HepG2 (cell line): ENCODE results near the gene GPR4. TPM values are rescaled to one million over a fixed set of nuclear protein-coding genes. Genes with fewer than 3 reads are reported as not detected.

Experiments
- CBX1 ChIP-seq: IDR thresholded peaks from one replicate; pipeline ENCODE4 v1.6.1; 2016; ENCODE audit warnings: antibody characterized with exemption, low read depth
- E2F5 ChIP-seq: sonication (generic); formaldehyde crosslinking; conservative IDR thresholded peaks from 2 replicates; pipeline ENCODE4 v1.4.0; 2020; ENCODE audit warnings: missing genetic modification reagents
- GTF3A ChIP-seq: sonication (generic); formaldehyde crosslinking; conservative IDR thresholded peaks from 2 replicates; pipeline ENCODE4 v1.4.0; 2020; ENCODE audit warnings: mild to moderate bottlenecking, missing genetic modification reagents
- HDAC1 ChIP-seq: sonication (generic); formaldehyde crosslinking; IDR thresholded peaks from 2 replicates; pipeline ENCODE4 v1.5.1; 2020; ENCODE audit warnings: mild to moderate bottlenecking, missing genetic modification reagents
- HDAC2 ChIP-seq: sonication (generic); formaldehyde crosslinking; IDR thresholded peaks from 2 replicates; pipeline ENCODE4 v1.4.0; 2020; ENCODE audit warnings: missing genetic modification reagents
- HMG20B ChIP-seq: conservative IDR thresholded peaks from 2 replicates; pipeline ENCODE4 v1.6.1; 2016; ENCODE audit warnings: missing genetic modification reagents, missing compliant biosample characterization
- LRRFIP1 ChIP-seq: sonication (generic); formaldehyde crosslinking; conservative IDR thresholded peaks from 2 replicates; pipeline ENCODE4 v1.4.0; 2020; ENCODE audit warnings: missing genetic modification reagents
- MED1 ChIP-seq: sonication (generic); formaldehyde crosslinking; IDR thresholded peaks from 2 replicates; pipeline ENCODE4 v1.4.0; 2020; ENCODE audit warnings: missing genetic modification reagents
- NR2F2 ChIP-seq: IDR thresholded peaks from 2 replicates; pipeline ENCODE4 v1.6.1; 2012; ENCODE audit warnings: low read depth, inconsistent platforms, borderline replicate concordance
- RBM22 ChIP-seq: fragments of 200-400 bp; formaldehyde crosslinking; optimal IDR thresholded peaks from 2 replicates; pipeline ENCODE3; 2017; ENCODE audit warnings: mild to moderate bottlenecking, low read length, moderate library complexity
- SKI ChIP-seq: fragments of 450-650 bp; IDR thresholded peaks from one replicate; pipeline ENCODE4 v1.6.1; 2018; ENCODE audit warnings: mild to moderate bottlenecking; ENCODE audit not compliant: partially characterized antibody
- SMAD1 ChIP-seq: sonication (generic); formaldehyde crosslinking; IDR thresholded peaks from 2 replicates; pipeline ENCODE4 v1.4.0; 2020; ENCODE audit warnings: missing genetic modification reagents, low read depth, mild to moderate bottlenecking, borderline replicate concordance
- SNAI1 ChIP-seq: sonication (generic); formaldehyde crosslinking; IDR thresholded peaks from 2 replicates; pipeline ENCODE4 v1.5.0; 2020; ENCODE audit warnings: mild to moderate bottlenecking, missing genetic modification reagents, borderline replicate concordance
- TBL1XR1 ChIP-seq: fragments of 150-350 bp; IDR thresholded peaks from 2 replicates; pipeline ENCODE4 v1.6.1; 2014; ENCODE audit warnings: borderline replicate concordance, low read length; ENCODE audit not compliant: partially characterized antibody
- U2AF2 ChIP-seq: fragments of 200-400 bp; formaldehyde crosslinking; IDR thresholded peaks from 2 replicates; pipeline ENCODE4 v1.6.1; 2017; ENCODE audit warnings: low read depth, mild to moderate bottlenecking, low read length
- YEATS4 ChIP-seq: sonication (generic); formaldehyde crosslinking; IDR thresholded peaks from 2 replicates; pipeline ENCODE4 v1.4.0; 2020; ENCODE audit warnings: missing genetic modification reagents, borderline replicate concordance
- ZBTB1 ChIP-seq: sonication (generic); formaldehyde crosslinking; IDR thresholded peaks from 2 replicates; pipeline ENCODE4 v1.4.0; 2020; ENCODE audit warnings: missing genetic modification reagents, borderline replicate concordance
- ZBTB21 ChIP-seq: sonication (generic); formaldehyde crosslinking; IDR thresholded peaks from 2 replicates; pipeline ENCODE4 v1.4.0; 2020; ENCODE audit warnings: missing genetic modification reagents
- ZBTB37 ChIP-seq: sonication (generic); formaldehyde crosslinking; IDR thresholded peaks from 2 replicates; pipeline ENCODE4 v1.4.0; 2020; ENCODE audit warnings: mild to moderate bottlenecking, missing genetic modification reagents
- ZNF143 ChIP-seq: sonication (generic); formaldehyde crosslinking; IDR thresholded peaks from 2 replicates; pipeline ENCODE4 v1.4.0; 2020; ENCODE audit warnings: missing genetic modification reagents
- ZNF225 ChIP-seq: sonication (generic); formaldehyde crosslinking; IDR thresholded peaks from 2 replicates; pipeline ENCODE4 v1.4.0; 2020; ENCODE audit warnings: mild to moderate bottlenecking, missing genetic modification reagents
- ZNF292 ChIP-seq: sonication (generic); formaldehyde crosslinking; IDR thresholded peaks from 2 replicates; pipeline ENCODE4 v1.8.1; 2022; ENCODE audit warnings: mild to moderate bottlenecking, low read depth, missing genetic modification reagents, borderline replicate concordance
- ZNF335 ChIP-seq: sonication (generic); formaldehyde crosslinking; IDR thresholded peaks from 2 replicates; pipeline ENCODE4 v1.4.0; 2020; ENCODE audit warnings: missing genetic modification reagents
- ZNF362 ChIP-seq: sonication (generic); formaldehyde crosslinking; IDR thresholded peaks from 2 replicates; pipeline ENCODE4 v1.4.0; 2020; ENCODE audit warnings: missing genetic modification reagents, mild to moderate bottlenecking, borderline replicate concordance
- ZNF644 ChIP-seq: IDR thresholded peaks from 2 replicates; pipeline ENCODE4 v1.6.1; 2016; ENCODE audit warnings: low read depth
- polyA plus RNA-seq, 8 experiments: library from polyadenylated mRNA; depleted of rRNA in 3 of 8; stranded (reverse) in 7 of 8; unstranded in 1 of 8; fragments of >200 nt; fragmentation: Illumina TruSeq in 4 of 8; extraction: Trizol in 4 of 8; gene quantifications; 2 replicates each; pipeline versions ENCODE4 v1.2.1 to v1.2.3, GENCODE V29; 2011 to 2016; ENCODE audit warnings: low read depth in 4 of 8, missing spikeins in 1 of 8, mixed read lengths in 1 of 8; ENCODE audit not compliant: insufficient read depth in 1 of 8
- total RNA-seq, 5 experiments: library from RNA; depleted of rRNA; stranded (reverse); fragments of >200 nt; fragmentation: Illumina TruSeq; extraction: Trizol; gene quantifications; 2 replicates each; pipeline ENCODE4 v1.2.3, GENCODE V29; 2016; ENCODE audit warnings: low read depth in 1 of 5

GPR4 gene
- total and polyA plus RNA-seq, 2 of the 13 experiments (the other 11 are each of a cell fraction or from before 2014, with no cell fraction given): 0.15 TPM; not detected in 1

- TF ChIP-seq ZBTB1 (CRISPR knock-in tag) (no peak), E2F5 (CRISPR knock-in tag) (no peak), NR2F2 (no peak), TBL1XR1 (no peak), LRRFIP1 (no peak), U2AF2 (no peak), YEATS4 (CRISPR knock-in tag) (peak; percentile 67; the same call in 1 of the 2 replicates), ZNF335 (CRISPR knock-in tag) (no peak), ZBTB37 (no peak), ZNF644 (CRISPR knock-in tag) (0 out of 2 replicates have a peak, but pooled peaks have one; percentile 37), SNAI1 (CRISPR knock-in tag) (no peak), SKI (no peak), HDAC1 (peak; percentile 54; the same call in 1 of the 2 replicates), ZBTB21 (CRISPR knock-in tag) (no peak), SMAD1 (CRISPR knock-in tag) (no peak), ZNF292 (CRISPR knock-in tag) (no peak), ZNF362 (CRISPR knock-in tag) (no peak), HMG20B (CRISPR knock-in tag) (no peak), MED1 (CRISPR knock-in tag) (0 out of 2 replicates have a peak, but pooled peaks have one; percentile 11), GTF3A (CRISPR knock-in tag) (no peak), ZNF143 (CRISPR knock-in tag) (no peak), RBM22 (no peak), CBX1 (no peak), ZNF225 (CRISPR knock-in tag) (no peak), HDAC2 (CRISPR knock-in tag) (no peak)
These were observed 5.3 kb upstream of the GPR4 start (continued) for GRCh38 chr19:45607071-45608029.
